GM21447 (cell line): ENCODE data around the gene MBP.

Experiments used
- ATAC-seq: cut with Tn5 transposase; IDR thresholded peaks from one replicate; pipeline ENCODE4 v1.9.1; 2021; ENCODE audit not compliant: unreplicated experiment

Gene MBP

GRCh38 chr18:77009675-77010074 is 122.9 kb downstream of the MBP start:
- ATAC-seq: no peak

- no peak for ATAC-seq
These were observed 123.8 kb downstream of the MBP start for GRCh38 chr18:77008576-77009315.

GRCh38 chr18:77008006-77008405 is 124.6 kb downstream of the MBP start:
- ATAC-seq: no peak

GRCh38 chr18:77007251-77007650 is 125.3 kb downstream of the MBP start:
- ATAC-seq: no peak

- ATAC-seq: no peak
These were observed 126.0 kb downstream of the MBP start for GRCh38 chr18:77006305-77007175.

GRCh38 chr18:77005651-77006195 is 126.9 kb downstream of the MBP start:
- ATAC-seq: no peak

GRCh38 chr18:77004555-77005380 is 127.8 kb downstream of the MBP start:
- ATAC-seq: no peak

- ATAC-seq: no peak
These were observed 129.3 kb downstream of the MBP start for GRCh38 chr18:77003316-77003715.

- no peak for ATAC-seq
These were observed 130.1 kb downstream of the MBP start for GRCh38 chr18:77002496-77002895.

- no peak for ATAC-seq
These were observed 130.6 kb downstream of the MBP start for GRCh38 chr18:77001979-77002378.

GRCh38 chr18:77001041-77001440 is 131.5 kb downstream of the MBP start:
- ATAC-seq: no peak

- no peak for ATAC-seq
These were observed 132.1 kb downstream of the MBP start for GRCh38 chr18:77000527-77000926.

GRCh38 chr18:76999077-76999476 is 133.5 kb downstream of the MBP start:
- ATAC-seq: no peak

- no peak for ATAC-seq
These were observed 134.4 kb downstream of the MBP start for GRCh38 chr18:76997951-76998808.

GRCh38 chr18:76996429-76996828 is 136.2 kb downstream of the MBP start:
- no peak for ATAC-seq

- ATAC-seq: no peak
These were observed 136.7 kb downstream of the MBP start for GRCh38 chr18:76995896-76996295.

GRCh38 chr18:76994086-76994654 is 138.4 kb downstream of the MBP start:
- no peak for ATAC-seq

GRCh38 chr18:76993573-76993972 is 139.0 kb downstream of the MBP start:
- ATAC-seq: no peak

GRCh38 chr18:76993085-76993382 is 139.5 kb downstream of the MBP start:
- ATAC-seq: no peak
